Subcutaneous adipose tissue (tissue), 4 donors: ENCODE data around the gene EHMT1. TPM values are rescaled to one million over a fixed set of nuclear protein-coding genes. Genes with fewer than 3 reads are reported as not detected.

Source experiments
- total RNA-seq, 4 donors: library from RNA; depleted of rRNA; stranded (reverse); fragments of >200 nt; gene quantifications; one replicate each; pipeline ENCODE4 v1.1.0, GENCODE V29; 2016
- TF ChIP-seq, protein P1 (sequence below): fragments of 450-650 bp; IDR thresholded peaks from one replicate; pipeline ENCODE4 v1.5.1; 2016; ENCODE audit warnings: low read depth, mild to moderate bottlenecking, control low read depth, antibody characterized with exemption, moderate library complexity

Gene EHMT1
- total RNA-seq, 4 donors from 2014 or later: 53.2 to 168 (median 65.9) TPM

DNA sequence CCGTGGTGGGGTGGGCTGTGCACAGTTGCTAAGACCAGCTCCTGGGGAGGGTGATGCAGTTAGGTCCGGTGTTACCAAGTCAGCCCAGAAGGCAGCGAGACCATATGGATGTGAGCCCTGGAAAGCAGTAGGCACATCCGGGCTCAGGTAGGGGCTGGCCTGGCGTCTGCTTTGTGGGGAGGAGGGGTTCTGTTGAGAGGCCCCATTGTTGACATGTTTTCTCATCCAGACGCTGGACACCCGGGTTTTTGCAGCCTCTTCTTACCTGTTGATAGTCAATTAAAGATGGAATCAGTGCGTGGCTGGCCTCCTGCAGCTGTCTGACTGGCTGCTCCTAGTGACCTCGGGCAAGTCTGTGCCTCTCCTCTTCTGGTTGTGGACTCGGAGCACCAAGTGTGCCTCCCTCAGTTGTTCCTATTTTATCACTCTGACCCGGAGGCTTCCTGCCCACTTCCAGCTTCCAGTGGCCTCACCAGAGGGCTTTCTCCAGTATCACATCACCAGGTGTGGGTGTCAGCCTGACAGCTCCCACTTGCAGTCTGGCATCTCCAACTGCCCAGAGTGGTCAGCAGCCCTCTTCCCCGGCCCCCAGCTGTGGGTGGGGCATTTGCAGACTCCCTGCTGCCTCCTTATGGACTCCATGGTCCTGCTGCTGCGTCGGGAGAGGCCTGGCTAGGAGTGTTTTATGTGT is 90.8 kb downstream of the EHMT1 start:
- TF ChIP-seq, protein P1, sequence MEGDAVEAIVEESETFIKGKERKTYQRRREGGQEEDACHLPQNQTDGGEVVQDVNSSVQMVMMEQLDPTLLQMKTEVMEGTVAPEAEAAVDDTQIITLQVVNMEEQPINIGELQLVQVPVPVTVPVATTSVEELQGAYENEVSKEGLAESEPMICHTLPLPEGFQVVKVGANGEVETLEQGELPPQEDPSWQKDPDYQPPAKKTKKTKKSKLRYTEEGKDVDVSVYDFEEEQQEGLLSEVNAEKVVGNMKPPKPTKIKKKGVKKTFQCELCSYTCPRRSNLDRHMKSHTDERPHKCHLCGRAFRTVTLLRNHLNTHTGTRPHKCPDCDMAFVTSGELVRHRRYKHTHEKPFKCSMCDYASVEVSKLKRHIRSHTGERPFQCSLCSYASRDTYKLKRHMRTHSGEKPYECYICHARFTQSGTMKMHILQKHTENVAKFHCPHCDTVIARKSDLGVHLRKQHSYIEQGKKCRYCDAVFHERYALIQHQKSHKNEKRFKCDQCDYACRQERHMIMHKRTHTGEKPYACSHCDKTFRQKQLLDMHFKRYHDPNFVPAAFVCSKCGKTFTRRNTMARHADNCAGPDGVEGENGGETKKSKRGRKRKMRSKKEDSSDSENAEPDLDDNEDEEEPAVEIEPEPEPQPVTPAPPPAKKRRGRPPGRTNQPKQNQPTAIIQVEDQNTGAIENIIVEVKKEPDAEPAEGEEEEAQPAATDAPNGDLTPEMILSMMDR: no peak

GRCh38 chr9:137710704-137711103 is 91.9 kb downstream of the EHMT1 start:
- TF ChIP-seq, protein P1: no peak

- TF ChIP-seq, protein P1: no peak
Measured at GRCh38 chr9:137711678-137712105, 92.9 kb downstream of the EHMT1 start.

DNA sequence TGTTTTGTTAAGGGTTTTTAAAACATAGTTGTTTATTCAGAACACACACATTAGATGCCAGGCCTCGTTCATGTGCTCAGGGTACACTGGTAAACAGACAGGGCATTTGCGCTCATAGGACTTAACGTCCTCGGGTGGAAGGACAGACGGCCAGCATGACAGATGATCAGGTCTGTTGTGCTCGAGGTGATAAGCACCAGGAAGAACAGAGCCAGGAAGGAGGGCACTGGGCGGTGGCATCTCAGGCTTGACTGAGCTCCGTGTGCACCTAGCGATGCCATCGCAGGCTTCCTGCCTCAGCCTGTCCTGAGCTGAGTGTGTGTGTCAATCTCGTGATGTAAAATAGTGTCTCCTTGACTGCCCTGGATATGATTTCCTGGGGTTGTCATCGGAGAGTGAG is 96.5 kb downstream of the EHMT1 start:
- TF ChIP-seq, protein P1: no peak

DNA sequence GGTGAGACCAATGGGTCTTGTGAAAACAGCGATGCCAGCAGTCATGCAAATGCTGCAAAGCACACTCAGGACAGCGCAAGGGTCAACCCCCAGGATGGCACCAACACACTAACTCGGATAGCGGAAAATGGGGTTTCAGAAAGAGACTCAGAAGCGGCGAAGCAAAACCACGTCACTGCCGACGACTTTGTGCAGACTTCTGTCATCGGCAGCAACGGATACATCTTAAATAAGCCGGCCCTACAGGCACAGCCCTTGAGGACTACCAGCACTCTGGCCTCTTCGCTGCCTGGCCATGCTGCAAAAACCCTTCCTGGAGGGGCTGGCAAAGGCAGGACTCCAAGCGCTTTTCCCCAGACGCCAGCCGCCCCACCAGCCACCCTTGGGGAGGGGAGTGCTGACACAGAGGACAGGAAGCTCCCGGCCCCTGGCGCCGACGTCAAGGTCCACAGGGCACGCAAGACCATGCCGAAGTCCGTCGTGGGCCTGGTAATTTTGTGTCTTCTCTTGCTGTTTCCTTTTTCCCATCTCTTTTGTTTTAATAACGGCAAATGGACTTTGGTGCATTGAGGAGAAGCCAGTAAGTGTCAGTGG is 98.0 kb downstream of the EHMT1 start:
- TF ChIP-seq, protein P1: no peak

- TF ChIP-seq, protein P1: no peak
Measured at GRCh38 chr9:137717776-137718327, 99.0 kb downstream of the EHMT1 start.

DNA sequence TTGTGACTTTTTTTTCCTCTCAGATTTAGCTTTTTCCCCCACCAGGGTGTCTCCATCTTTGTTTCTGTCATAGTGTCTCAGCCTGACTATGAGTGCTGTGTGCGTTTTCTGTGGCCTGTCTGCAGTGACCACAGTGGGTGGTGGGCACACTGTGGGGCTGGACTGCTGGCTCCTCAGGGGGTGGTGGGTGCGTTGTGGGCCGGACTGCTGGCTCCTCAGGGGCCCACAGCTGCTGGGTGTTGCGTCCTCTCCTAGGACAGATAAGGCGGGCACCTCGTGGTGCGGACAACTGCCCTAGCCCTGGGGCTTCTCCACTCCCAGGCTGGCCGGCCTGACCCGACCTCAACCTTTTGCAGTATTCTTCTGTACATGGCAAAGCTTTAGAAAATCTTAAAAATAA is 100.4 kb downstream of the EHMT1 start:
- TF ChIP-seq, protein P1: no peak
